Panc1 (cell line): ENCODE data around the gene TWF2. TPM values are rescaled to one million over a fixed set of nuclear protein-coding genes. Genes with fewer than 3 reads are reported as not detected.
A peak's percentile ranks its signal among the peaks of the same experiment; 100 is the strongest.

ENCODE experiments used
- ATAC-seq: fragments of 200-7000 bp; cut with Tn5 transposase; 2 replicates; pipeline ENCODE4 v1.9.1; 2020; ENCODE audit warnings: mild to moderate bottlenecking, moderate library complexity
- BruUV-seq: library from RNA; stranded (reverse); fragments of 400-500 nt; replicated peaks from 2 replicates; lab custom pipeline; 2021; lab: Mats Ljungman, UMichigan
- CTCF ChIA-PET: fragments of 300-600 bp; sonication (Branson Sonifier 250); formaldehyde crosslinking; loops from one replicate; lab custom pipeline; 2022; ENCODE audit warnings: antibody characterized with exemption; lab: Charles Lee
- POLR2A ChIA-PET: fragments of 300-600 bp; sonication (Branson Sonifier 250); formaldehyde crosslinking; loops from one replicate; lab custom pipeline; 2022; ENCODE audit warnings: antibody characterized with exemption; lab: Charles Lee
- DNase-seq: peaks from one replicate; pipeline ENCODE4 v3.0.0-alpha.2; 2010; ENCODE audit warnings: low read depth, low spot score
- H3K27ac ChIP-seq: 2 replicates; pipeline ENCODE4 v1.5.1; 2011; ENCODE audit warnings: mild to moderate bottlenecking, low read length, inconsistent platforms
- H3K27me3 ChIP-seq: fragments of 200-500 bp; sonication (Bioruptor generic); 2 replicates; pipeline ENCODE4 v1.6.0; 2014; ENCODE audit warnings: low read length, inconsistent platforms; ENCODE audit not compliant: control insufficient read depth, insufficient read depth
- H3K36me3 ChIP-seq: fragments of 200-500 bp; sonication (Bioruptor generic); 2 replicates; pipeline ENCODE4 v1.5.1; 2014; ENCODE audit warnings: inconsistent platforms, mild to moderate bottlenecking, low read length, moderate library complexity; ENCODE audit not compliant: control insufficient read depth, insufficient read depth
- H3K4me1 ChIP-seq: 2 replicates; pipeline ENCODE4 v1.5.1; 2011; ENCODE audit warnings: inconsistent platforms, mild to moderate bottlenecking, low read length, moderate library complexity; ENCODE audit not compliant: control insufficient read depth, insufficient read depth
- H3K4me3 ChIP-seq, 2 experiments: 2 replicates each; pipeline ENCODE4 v1.5.1; 2011 to 2012; ENCODE audit warnings: low read depth in 2 of 2, low read length in 2 of 2, mild to moderate bottlenecking in 2 of 2, inconsistent platforms in 1 of 2, moderate library complexity in 1 of 2
- H3K9me3 ChIP-seq: fragments of 200-500 bp; sonication (Bioruptor generic); 2 replicates; pipeline ENCODE4 v1.5.1; 2014; ENCODE audit warnings: low read depth, mild to moderate bottlenecking, inconsistent platforms, low read length, moderate library complexity; ENCODE audit not compliant: control insufficient read depth, insufficient read depth
- POLR2AphosphoS5 ChIP-seq: IDR thresholded peaks from 2 replicates; pipeline ENCODE4 v1.6.1; 2012; ENCODE audit warnings: mild to moderate bottlenecking, low read depth, low read length, moderate library complexity
- SIN3A ChIP-seq: IDR thresholded peaks from 2 replicates; pipeline ENCODE4 v1.6.1; 2012; ENCODE audit warnings: low read depth, mild to moderate bottlenecking, low read length, moderate library complexity, borderline replicate concordance; ENCODE audit not compliant: insufficient read depth
- TCF7L2 ChIP-seq: IDR thresholded peaks from 2 replicates; pipeline ENCODE4 v1.6.1; 2011; ENCODE audit warnings: mild to moderate bottlenecking, low read depth, low read length, inconsistent platforms
- in situ Hi-C: cut with HindIII; loops from 2 replicates; pipeline ENCODE4 v1.10.0; 2016; ENCODE audit warnings: low sequenced_read_pairs, low pct_unique_long_range_greater_than_20kb
- intact Hi-C: fragments of 100-400 bp; cut with micrococcal nuclease; formaldehyde crosslinking; loops from one replicate; pipeline ENCODE4 v1.10.0; 2022; ENCODE audit not compliant: unreplicated experiment
- total RNA-seq: library from RNA; stranded (reverse); gene quantifications from one replicate; pipeline ENCODE4 v1.2.1, GENCODE V29; 2021; ENCODE audit not compliant: unreplicated experiment
- TF ChIP-seq, protein P1 (sequence below): fragments of 450-650 bp; IDR thresholded peaks from 2 replicates; pipeline ENCODE4 v1.5.1; 2017; ENCODE audit warnings: mild to moderate bottlenecking
- TF ChIP-seq, protein P2 (sequence below), 2 experiments: IDR thresholded peaks; 2 replicates each; pipeline ENCODE4 v1.6.1; 2011 to 2012; ENCODE audit warnings: low read depth in 2 of 2, control low read depth in 1 of 2, low read length in 1 of 2, mild to moderate bottlenecking in 1 of 2, moderate library complexity in 1 of 2; ENCODE audit not compliant: insufficient read depth in 1 of 2

Gene TWF2
- total RNA-seq, 1 experiment from 2014 or later: 51.9 TPM

DNA sequence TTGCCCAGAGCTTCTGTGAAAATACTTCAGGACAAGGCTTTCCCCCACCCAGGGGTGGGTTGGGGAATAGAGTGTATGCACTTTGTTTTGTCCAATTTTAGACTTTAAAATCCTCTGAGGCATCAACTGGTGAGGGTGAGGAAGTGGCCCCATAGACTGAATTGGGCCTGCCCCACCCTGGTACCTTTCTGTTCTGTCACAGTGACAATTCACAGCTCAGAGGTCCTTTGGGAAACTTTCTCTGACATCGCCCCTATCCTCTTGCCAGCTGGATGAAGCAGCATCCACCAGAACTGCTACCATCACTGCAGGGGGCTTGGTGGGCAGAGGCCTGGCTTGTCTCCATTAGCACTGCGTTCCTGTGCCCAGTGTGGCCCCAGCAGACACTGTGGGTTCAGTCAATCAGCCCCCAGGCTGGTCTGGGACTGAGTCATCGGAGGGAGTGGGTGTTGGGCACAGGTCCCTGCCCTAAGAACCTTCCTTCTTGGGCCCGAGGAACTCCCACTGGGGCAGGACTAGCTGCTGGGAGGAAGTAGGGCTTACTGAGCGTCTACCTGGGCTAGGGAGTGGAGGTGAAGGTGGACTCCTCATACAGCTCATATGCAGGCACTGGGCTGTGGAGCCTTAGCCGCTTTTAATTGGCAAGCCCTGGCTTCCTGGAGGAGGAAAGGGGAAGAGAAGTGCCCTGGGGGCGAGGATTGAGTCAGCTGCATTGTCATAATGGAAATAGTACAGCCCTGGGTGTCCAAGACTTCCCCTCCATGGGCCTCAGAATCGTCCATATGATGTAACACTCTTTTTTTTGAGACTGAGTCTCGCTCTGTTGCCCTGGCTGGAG, 5.1 kb upstream of the TWF2 start:
- ChIA-PET CTCF (no interaction called here), POLR2A (no interaction called here)
- no peak for DNase-seq
- BruUV-seq: no TSS peak
- ATAC-seq: no peak
- peaks cover 13% of the 10 kb centered on the region for H3K4me1 ChIP-seq
- peak overlapping the region; percentile 39; the same call in 1 of the 2 replicates for H3K27ac ChIP-seq
- in situ Hi-C loops (no loop called here), intact Hi-C loops (no loop called here)
- TF ChIP-seq, protein P1, sequence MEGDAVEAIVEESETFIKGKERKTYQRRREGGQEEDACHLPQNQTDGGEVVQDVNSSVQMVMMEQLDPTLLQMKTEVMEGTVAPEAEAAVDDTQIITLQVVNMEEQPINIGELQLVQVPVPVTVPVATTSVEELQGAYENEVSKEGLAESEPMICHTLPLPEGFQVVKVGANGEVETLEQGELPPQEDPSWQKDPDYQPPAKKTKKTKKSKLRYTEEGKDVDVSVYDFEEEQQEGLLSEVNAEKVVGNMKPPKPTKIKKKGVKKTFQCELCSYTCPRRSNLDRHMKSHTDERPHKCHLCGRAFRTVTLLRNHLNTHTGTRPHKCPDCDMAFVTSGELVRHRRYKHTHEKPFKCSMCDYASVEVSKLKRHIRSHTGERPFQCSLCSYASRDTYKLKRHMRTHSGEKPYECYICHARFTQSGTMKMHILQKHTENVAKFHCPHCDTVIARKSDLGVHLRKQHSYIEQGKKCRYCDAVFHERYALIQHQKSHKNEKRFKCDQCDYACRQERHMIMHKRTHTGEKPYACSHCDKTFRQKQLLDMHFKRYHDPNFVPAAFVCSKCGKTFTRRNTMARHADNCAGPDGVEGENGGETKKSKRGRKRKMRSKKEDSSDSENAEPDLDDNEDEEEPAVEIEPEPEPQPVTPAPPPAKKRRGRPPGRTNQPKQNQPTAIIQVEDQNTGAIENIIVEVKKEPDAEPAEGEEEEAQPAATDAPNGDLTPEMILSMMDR: no peak
- TF ChIP-seq POLR2AphosphoS5 (no peak), SIN3A (no peak), TCF7L2 (no peak)
- TF ChIP-seq, protein P2, sequence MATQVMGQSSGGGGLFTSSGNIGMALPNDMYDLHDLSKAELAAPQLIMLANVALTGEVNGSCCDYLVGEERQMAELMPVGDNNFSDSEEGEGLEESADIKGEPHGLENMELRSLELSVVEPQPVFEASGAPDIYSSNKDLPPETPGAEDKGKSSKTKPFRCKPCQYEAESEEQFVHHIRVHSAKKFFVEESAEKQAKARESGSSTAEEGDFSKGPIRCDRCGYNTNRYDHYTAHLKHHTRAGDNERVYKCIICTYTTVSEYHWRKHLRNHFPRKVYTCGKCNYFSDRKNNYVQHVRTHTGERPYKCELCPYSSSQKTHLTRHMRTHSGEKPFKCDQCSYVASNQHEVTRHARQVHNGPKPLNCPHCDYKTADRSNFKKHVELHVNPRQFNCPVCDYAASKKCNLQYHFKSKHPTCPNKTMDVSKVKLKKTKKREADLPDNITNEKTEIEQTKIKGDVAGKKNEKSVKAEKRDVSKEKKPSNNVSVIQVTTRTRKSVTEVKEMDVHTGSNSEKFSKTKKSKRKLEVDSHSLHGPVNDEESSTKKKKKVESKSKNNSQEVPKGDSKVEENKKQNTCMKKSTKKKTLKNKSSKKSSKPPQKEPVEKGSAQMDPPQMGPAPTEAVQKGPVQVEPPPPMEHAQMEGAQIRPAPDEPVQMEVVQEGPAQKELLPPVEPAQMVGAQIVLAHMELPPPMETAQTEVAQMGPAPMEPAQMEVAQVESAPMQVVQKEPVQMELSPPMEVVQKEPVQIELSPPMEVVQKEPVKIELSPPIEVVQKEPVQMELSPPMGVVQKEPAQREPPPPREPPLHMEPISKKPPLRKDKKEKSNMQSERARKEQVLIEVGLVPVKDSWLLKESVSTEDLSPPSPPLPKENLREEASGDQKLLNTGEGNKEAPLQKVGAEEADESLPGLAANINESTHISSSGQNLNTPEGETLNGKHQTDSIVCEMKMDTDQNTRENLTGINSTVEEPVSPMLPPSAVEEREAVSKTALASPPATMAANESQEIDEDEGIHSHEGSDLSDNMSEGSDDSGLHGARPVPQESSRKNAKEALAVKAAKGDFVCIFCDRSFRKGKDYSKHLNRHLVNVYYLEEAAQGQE (IDR thresholded peaks at IDR 0.05; ENCODE audit: insufficient read depth in 1 of 2, low read depth in 2 of 2, low read length in 1 of 2): no peak
- no peak overlapping the region for H3K4me3 ChIP-seq
- H3K36me3 ChIP-seq: peaks cover 2% of the 10 kb centered on the region; the same call in 1 of the 2 replicates
- no peaks in the 10 kb centered on the region for H3K27me3 ChIP-seq
- no peaks in the 10 kb centered on the region for H3K9me3 ChIP-seq

DNA sequence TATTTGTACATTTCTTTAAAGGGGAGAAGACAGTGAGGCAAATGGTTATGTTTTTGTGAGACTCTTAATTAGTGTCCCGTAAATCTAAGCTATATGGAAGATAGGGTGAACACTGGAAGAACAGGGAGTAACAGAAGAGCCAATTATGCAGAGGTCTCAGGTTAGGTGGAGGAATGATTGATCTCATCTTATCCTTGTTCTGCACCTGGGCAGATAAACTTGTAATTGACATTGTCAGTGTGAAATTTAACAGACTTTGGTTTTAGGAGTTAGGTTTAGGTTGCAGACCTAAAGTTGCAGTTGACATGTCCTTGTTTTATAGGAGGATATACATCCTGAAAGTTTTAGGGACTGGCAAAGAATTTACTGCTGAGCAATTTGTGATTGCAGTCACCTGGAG, 3.1 kb upstream of the TWF2 start:
- no TSS peak for BruUV-seq
- DNase-seq: no peak
- CTCF ChIA-PET: no interaction called here

More for the DNA sequence above, 3.1 kb upstream of the TWF2 start:
- Histone ChIP-seq H3K4me1 (peaks cover 17% of the 10 kb centered on the region), H3K27ac (peak overlapping the region; percentile 44; the same call in 1 of the 2 replicates), H3K27me3 (no peaks in the 10 kb centered on the region), H3K4me3 (no peak overlapping the region), H3K9me3 (no peaks in the 10 kb centered on the region), H3K36me3 (peaks cover 7% of the 10 kb centered on the region; the same call in 1 of the 2 replicates)
- TF ChIP-seq POLR2AphosphoS5 (no peak), SIN3A (no peak), TCF7L2 (no peak)
- TF ChIP-seq, protein P2 (IDR thresholded peaks at IDR 0.05; ENCODE audit: insufficient read depth in 1 of 2, low read depth in 2 of 2, low read length in 1 of 2): no peak
- TF ChIP-seq, protein P1: no peak
- POLR2A ChIA-PET: interaction anchor here (0.6 kb wide), 1 partner anchor 23 kb away, joined by 5 read pairs; no protein-coding TSS in a partner anchor
- in situ Hi-C loops (no loop called here), intact Hi-C loops (no loop called here)
- ATAC-seq: no peak
